Transverse colon (tissue), 4 donors: ENCODE data around the gene DECR2.

ENCODE experiments used
- EP300 ChIP-seq: sonication (generic); formaldehyde crosslinking; IDR thresholded peaks from one replicate; pipeline ENCODE4 v1.6.1; 2017; ENCODE audit warnings: antibody characterized with exemption, low read depth
- POLR2A ChIP-seq: fragments of 450-650 bp; IDR thresholded peaks from one replicate; pipeline ENCODE4 v1.6.1; 2016; ENCODE audit warnings: antibody characterized with exemption, mild to moderate bottlenecking, moderate library complexity
- POLR2AphosphoS5 ChIP-seq, 3 donors: sonication (generic); formaldehyde crosslinking; IDR thresholded peaks; one replicate each; pipeline ENCODE4 v1.6.1; 2016; ENCODE audit warnings: antibody characterized with exemption in 3 of 3
- TF ChIP-seq, protein P1 (sequence below), 5 experiments: fragments of 200-600 bp in 3 of 5; fragments of 450-650 bp in 2 of 5; sonication (generic) in 3 of 5; IDR thresholded peaks; 1 replicate in 2 of 5; 2 replicates in 3 of 5; pipeline ENCODE4 v1.5.1; 2016 to 2017; ENCODE audit warnings: antibody characterized with exemption in 5 of 5, inconsistent platforms in 3 of 5, mild to moderate bottlenecking in 2 of 5, moderate library complexity in 1 of 5

DNA sequence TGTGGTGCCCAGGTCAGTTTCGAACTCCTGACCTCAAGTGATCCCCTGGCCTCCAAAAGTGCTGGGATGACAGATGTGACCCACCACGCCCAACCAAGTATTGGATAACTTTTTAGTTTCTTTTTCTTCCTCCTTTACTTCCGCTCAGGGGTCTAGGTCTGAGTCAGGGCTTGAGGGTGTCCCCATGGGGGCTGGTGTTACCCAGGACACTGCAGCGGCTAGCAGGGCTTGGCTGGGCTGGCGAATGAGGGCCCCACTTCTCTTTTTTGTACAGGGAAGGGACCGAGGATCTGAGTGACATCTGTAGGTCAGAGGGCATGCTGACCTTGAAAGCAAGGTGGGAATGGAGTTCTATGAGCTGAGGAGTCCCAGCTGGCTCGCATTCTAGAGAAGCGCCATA lies 48.7 kb downstream of the DECR2 start:
- no peak for TF ChIP-seq EP300
- TF ChIP-seq POLR2A: no peak
- TF ChIP-seq, protein P1, sequence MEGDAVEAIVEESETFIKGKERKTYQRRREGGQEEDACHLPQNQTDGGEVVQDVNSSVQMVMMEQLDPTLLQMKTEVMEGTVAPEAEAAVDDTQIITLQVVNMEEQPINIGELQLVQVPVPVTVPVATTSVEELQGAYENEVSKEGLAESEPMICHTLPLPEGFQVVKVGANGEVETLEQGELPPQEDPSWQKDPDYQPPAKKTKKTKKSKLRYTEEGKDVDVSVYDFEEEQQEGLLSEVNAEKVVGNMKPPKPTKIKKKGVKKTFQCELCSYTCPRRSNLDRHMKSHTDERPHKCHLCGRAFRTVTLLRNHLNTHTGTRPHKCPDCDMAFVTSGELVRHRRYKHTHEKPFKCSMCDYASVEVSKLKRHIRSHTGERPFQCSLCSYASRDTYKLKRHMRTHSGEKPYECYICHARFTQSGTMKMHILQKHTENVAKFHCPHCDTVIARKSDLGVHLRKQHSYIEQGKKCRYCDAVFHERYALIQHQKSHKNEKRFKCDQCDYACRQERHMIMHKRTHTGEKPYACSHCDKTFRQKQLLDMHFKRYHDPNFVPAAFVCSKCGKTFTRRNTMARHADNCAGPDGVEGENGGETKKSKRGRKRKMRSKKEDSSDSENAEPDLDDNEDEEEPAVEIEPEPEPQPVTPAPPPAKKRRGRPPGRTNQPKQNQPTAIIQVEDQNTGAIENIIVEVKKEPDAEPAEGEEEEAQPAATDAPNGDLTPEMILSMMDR (IDR thresholded peaks at IDR 0.05): no peak
- no peak for TF ChIP-seq POLR2AphosphoS5 (IDR thresholded peaks at IDR 0.05)
